K562 (cell line): ENCODE data around the gene SNRPD2.

ENCODE experiments used
- BRCA1 ChIP-seq, 2 experiments: fragments of 450-650 bp in 1 of 2; sonication (generic) in 1 of 2; formaldehyde crosslinking in 1 of 2; IDR thresholded peaks; 2 replicates each; pipeline versions ENCODE4 v1.5.0 to v1.6.1; 2017 to 2020; ENCODE audit warnings: mild to moderate bottlenecking in 1 of 2, missing genetic modification reagents in 1 of 2
- CTCF ChIP-seq, 3 experiments: IDR thresholded peaks in 2 of 3; conservative IDR thresholded peaks in 1 of 3; 2 replicates each; pipeline ENCODE4 v1.5.1; 2011 to 2012; ENCODE audit warnings: low read length in 3 of 3, mild to moderate bottlenecking in 3 of 3, control low read depth in 2 of 3, improper control_type of control experiment in 1 of 3, inconsistent platforms in 1 of 3, low read depth in 1 of 3, mixed read lengths in 1 of 3, moderate library complexity in 1 of 3; ENCODE audit not compliant: insufficient read depth in 2 of 3
- EP300 ChIP-seq: IDR thresholded peaks from 2 replicates; pipeline ENCODE4 v1.6.1; 2012; ENCODE audit warnings: low read length, improper control_type of control experiment
- EZH2 ChIP-seq: IDR thresholded peaks from 2 replicates; pipeline ENCODE4 v1.6.1; 2012; ENCODE audit warnings: low read depth, mild to moderate bottlenecking, inconsistent platforms, low read length, borderline replicate concordance
- FOXM1 ChIP-seq, 2 experiments: fragments of 450-650 bp in 1 of 2; sonication (generic) in 1 of 2; formaldehyde crosslinking in 1 of 2; IDR thresholded peaks; 2 replicates each; pipeline versions ENCODE4 v1.6.1 to v1.9.0; 2017 to 2022; ENCODE audit warnings: low read depth in 2 of 2, mild to moderate bottlenecking in 2 of 2, missing genetic modification reagents in 1 of 2, moderate library complexity in 1 of 2
- HDAC2 ChIP-seq: fragments of 450-650 bp; IDR thresholded peaks from 2 replicates; pipeline ENCODE4 v1.6.1; 2016; ENCODE audit warnings: mild to moderate bottlenecking
- HNRNPUL1 ChIP-seq: fragments of 200-400 bp; formaldehyde crosslinking; IDR thresholded peaks from 2 replicates; pipeline ENCODE4 v1.6.1; 2017; ENCODE audit warnings: low read length
- NFATC3 ChIP-seq: fragments of 450-650 bp; IDR thresholded peaks from 2 replicates; pipeline ENCODE4 v1.6.1; 2017; ENCODE audit warnings: mild to moderate bottlenecking
- SIN3A ChIP-seq, 2 experiments: fragments of 150-350 bp in 1 of 2; IDR thresholded peaks; 2 replicates each; pipeline ENCODE4 v1.6.1; 2011 to 2016; ENCODE audit warnings: borderline replicate concordance in 2 of 2, low read depth in 2 of 2, low read length in 2 of 2, mild to moderate bottlenecking in 2 of 2, moderate library complexity in 2 of 2; ENCODE audit not compliant: control insufficient read depth in 1 of 2
- ZKSCAN8 ChIP-seq: fragments of 200-800 bp; sonication (Bioruptor generic); IDR thresholded peaks from 2 replicates; pipeline ENCODE4 v1.6.1; 2016; ENCODE audit warnings: missing genetic modification characterization, missing compliant biosample characterization
- ZNF274 ChIP-seq: IDR thresholded peaks from 2 replicates; pipeline ENCODE4 v1.6.1; 2011; ENCODE audit warnings: low read depth, mild to moderate bottlenecking, low read length, moderate library complexity, borderline replicate concordance

DNA sequence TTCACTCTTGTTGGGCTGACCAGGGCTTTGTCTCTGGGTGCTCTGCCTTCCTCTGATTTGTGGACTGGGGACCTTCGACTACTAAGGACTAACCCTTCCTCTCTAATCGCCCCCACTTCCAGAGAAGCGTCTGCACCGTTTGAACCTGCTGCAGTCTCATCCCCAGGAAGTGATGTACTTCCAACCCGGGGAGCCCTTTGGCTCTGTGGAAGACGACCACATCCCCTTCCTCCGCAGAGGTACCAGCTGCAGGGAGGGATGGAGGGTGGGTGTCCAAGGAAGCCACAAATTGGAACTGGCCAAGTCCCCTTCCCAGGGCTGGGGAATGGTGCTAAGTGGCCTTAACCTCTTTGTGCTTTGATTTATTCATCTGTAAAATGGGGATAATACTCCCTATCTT lies 9.9 kb upstream of the SNRPD2 start:
- TF ChIP-seq FOXM1 (IDR thresholded peaks at IDR 0.05; ENCODE audit: low read depth) (no peak), FOXM1 (CRISPR knock-in tag; IDR thresholded peaks at IDR 0.05; ENCODE audit: low read depth) (no peak), SIN3A (IDR thresholded peaks at IDR 0.05; ENCODE audit: borderline replicate concordance in 2 of 2, control insufficient read depth in 1 of 2, low read depth in 2 of 2, low read length in 2 of 2) (no peak), ZKSCAN8 (CRISPR knock-in tag) (no peak), BRCA1 (IDR thresholded peaks at IDR 0.05) (no peak), BRCA1 (CRISPR knock-in tag; IDR thresholded peaks at IDR 0.05) (no peak), CTCF (IDR thresholded peaks at IDR 0.05 in 2 of 3, conservative IDR thresholded peaks at IDR 0.05 in 1 of 3; ENCODE audit: insufficient read depth in 2 of 3, low read depth in 1 of 3, low read length in 3 of 3) (no peak), NFATC3 (no peak), HNRNPUL1 (no peak), EZH2 (no peak), HDAC2 (no peak), EP300 (no peak), ZNF274 (no peak)
